NT2/D1 (cell line): ENCODE measurements around the gene MRPL51.

Source experiments
- SUZ12 ChIP-seq: IDR thresholded peaks from 2 replicates; pipeline ENCODE4 v1.6.1; 2011; ENCODE audit not compliant: insufficient read length, insufficient read depth; ENCODE audit errors: extremely low read depth
- YY1 ChIP-seq: IDR thresholded peaks from 2 replicates; pipeline ENCODE4 v1.6.1; 2011; ENCODE audit not compliant: insufficient read length, insufficient read depth
- ZNF274 ChIP-seq: IDR thresholded peaks from 2 replicates; pipeline ENCODE4 v1.6.1; 2011; ENCODE audit warnings: mild to moderate bottlenecking, low read depth, low read length

DNA sequence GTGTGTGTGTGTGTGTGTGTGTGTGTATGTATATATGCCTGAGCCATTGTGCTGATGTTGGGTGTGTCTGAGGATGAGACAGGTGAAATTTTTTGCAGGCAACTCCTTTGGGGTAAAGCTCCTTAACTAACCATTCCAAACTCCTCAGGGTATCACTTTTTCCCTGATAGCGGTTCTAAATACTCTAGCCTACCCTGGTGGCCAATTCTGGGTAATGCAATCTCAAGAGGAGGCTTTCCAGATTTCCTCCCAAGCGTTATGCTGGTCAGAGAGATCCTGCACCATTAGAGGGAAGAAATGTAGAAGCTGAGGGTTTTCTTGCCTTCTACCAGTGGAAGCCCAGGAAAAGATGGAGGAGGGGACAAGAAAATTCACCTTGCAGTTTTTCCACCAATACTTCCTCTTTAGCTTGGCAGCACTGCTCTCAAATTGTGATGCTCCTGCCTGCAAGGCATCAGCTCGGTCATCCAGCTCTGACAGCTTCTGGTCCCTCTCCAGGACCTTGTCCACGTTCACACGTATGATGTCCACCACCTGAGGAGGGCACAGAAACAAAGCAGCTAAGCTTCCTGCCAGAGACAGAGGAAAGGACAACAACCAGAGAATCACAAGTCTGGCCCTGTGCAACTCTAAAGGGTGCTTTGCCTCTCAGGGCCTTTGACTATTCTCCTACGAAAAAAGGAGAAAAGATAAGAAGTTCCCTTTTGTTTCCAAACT lies 27.4 kb downstream of the MRPL51 start:
- TF ChIP-seq ZNF274 (no peak), YY1 (no peak), SUZ12 (no peak)
